ENCODE results near the gene MIXL1.

- TF ChIP-seq CTCF (IDR thresholded peaks at IDR 0.05) (no peak), POLR2AphosphoS5 (IDR thresholded peaks at IDR 0.05) (no peak)
These were observed 778 bp upstream of the MIXL1 start for GRCh38 chr1:226222686-226223085.
